PFSK-1 (cell line): ENCODE data around the gene RPTOR. TPM values are rescaled to one million over a fixed set of nuclear protein-coding genes. Genes with fewer than 3 reads are reported as not detected.
A peak's percentile ranks its signal among the peaks of the same experiment; 100 is the strongest.

Experiments used
- FOXP2 ChIP-seq: optimal IDR thresholded peaks from 2 replicates; pipeline ENCODE3; 2011; ENCODE audit warnings: borderline replicate concordance, control low read depth, inconsistent platforms; ENCODE audit not compliant: insufficient read depth; ENCODE audit errors: extremely low read length, extremely low read depth
- POLR2AphosphoS5 ChIP-seq: IDR thresholded peaks from 2 replicates; pipeline ENCODE4 v1.6.1; 2012; ENCODE audit warnings: low read depth, mild to moderate bottlenecking, control low read depth, low read length, moderate library complexity
- REST ChIP-seq, 2 experiments: IDR thresholded peaks; 2 replicates each; pipeline versions ENCODE4 v1.6.1 to v1.8.0; 2011 to 2012; ENCODE audit warnings: low read depth in 2 of 2, low read length in 2 of 2, control low read depth in 1 of 2, inconsistent platforms in 1 of 2, mild to moderate bottlenecking in 1 of 2, moderate library complexity in 1 of 2; ENCODE audit not compliant: insufficient read depth in 1 of 2
- SIN3A ChIP-seq: IDR thresholded peaks from 2 replicates; pipeline ENCODE4 v1.6.1; 2012; ENCODE audit warnings: mild to moderate bottlenecking, low read length, moderate library complexity, borderline replicate concordance; ENCODE audit not compliant: insufficient read depth
- TAF1 ChIP-seq: IDR thresholded peaks from 2 replicates; pipeline ENCODE4 v1.6.1; 2012; ENCODE audit warnings: low read length, control low read depth, borderline replicate concordance; ENCODE audit not compliant: insufficient read depth
- polyA plus RNA-seq: library from polyadenylated mRNA; unstranded; fragments of >200 nt; gene quantifications from one replicate; pipeline ENCODE4 v1.2.1, GENCODE V29; 2012; ENCODE audit warnings: low read depth, missing spikeins; ENCODE audit not compliant: insufficient read length

RPTOR gene
- polyA plus RNA-seq, result 45.4 TPM

- TF ChIP-seq POLR2AphosphoS5 (peak; percentile 93), TAF1 (peak; percentile 99), FOXP2 (peak; percentile 74), SIN3A (peak; percentile 93; the same call in 1 of the 2 replicates), REST (IDR thresholded peaks at IDR 0.05; ENCODE audit: insufficient read depth in 1 of 2, low read depth in 2 of 2, low read length in 2 of 2) (peak; percentile 70 to 78)
Measured at GRCh38 chr17:80544655-80545498, at the start of gene RPTOR. Gene RPTOR (plus strand): TSS chr17:80544838. CDS start chr17:80545630, 792 bp downstream.

GRCh38 chr17:80497726-80498241 lies 46.9 kb upstream of the RPTOR start:
- TF ChIP-seq TAF1 (no peak), SIN3A (no peak)

GRCh38 chr17:80498242-80498919 lies 46.3 kb upstream of the RPTOR start:
- TF ChIP-seq TAF1 (no peak), FOXP2 (no peak), SIN3A (no peak), POLR2AphosphoS5 (no peak)

GRCh38 chr17:80498920-80499410 lies 45.7 kb upstream of the RPTOR start:
- TF ChIP-seq SIN3A (no peak), POLR2AphosphoS5 (no peak), REST (IDR thresholded peaks at IDR 0.05; ENCODE audit: insufficient read depth in 1 of 2, low read depth in 2 of 2, low read length in 2 of 2) (no peak), FOXP2 (no peak), TAF1 (no peak)

- no peak for TF ChIP-seq FOXP2
- no peak for TF ChIP-seq TAF1
- no peak for TF ChIP-seq REST (IDR thresholded peaks at IDR 0.05; ENCODE audit: insufficient read depth in 1 of 2, low read depth in 2 of 2, low read length in 2 of 2)
- TF ChIP-seq POLR2AphosphoS5, result no peak
- no peak for TF ChIP-seq SIN3A
Measured at GRCh38 chr17:80499560-80499959, 45.1 kb upstream of the RPTOR start.
